ENCODE results near the gene COX7A1.
A peak's percentile ranks its signal among the peaks of the same experiment; 100 is the strongest.
"Not testable (repeated sequence)": the region's sequence is repeated elsewhere in the genome, so short reads cannot be mapped to it uniquely, and the experiment has no call there.

The COX7A1 gene

GRCh38 chr19:36141039-36141927, 11.0 kb downstream of the COX7A1 start:
- DNase-seq (ENCODE audit: low read depth in 2 of 2) = peak; percentile 85 to 87

DNA sequence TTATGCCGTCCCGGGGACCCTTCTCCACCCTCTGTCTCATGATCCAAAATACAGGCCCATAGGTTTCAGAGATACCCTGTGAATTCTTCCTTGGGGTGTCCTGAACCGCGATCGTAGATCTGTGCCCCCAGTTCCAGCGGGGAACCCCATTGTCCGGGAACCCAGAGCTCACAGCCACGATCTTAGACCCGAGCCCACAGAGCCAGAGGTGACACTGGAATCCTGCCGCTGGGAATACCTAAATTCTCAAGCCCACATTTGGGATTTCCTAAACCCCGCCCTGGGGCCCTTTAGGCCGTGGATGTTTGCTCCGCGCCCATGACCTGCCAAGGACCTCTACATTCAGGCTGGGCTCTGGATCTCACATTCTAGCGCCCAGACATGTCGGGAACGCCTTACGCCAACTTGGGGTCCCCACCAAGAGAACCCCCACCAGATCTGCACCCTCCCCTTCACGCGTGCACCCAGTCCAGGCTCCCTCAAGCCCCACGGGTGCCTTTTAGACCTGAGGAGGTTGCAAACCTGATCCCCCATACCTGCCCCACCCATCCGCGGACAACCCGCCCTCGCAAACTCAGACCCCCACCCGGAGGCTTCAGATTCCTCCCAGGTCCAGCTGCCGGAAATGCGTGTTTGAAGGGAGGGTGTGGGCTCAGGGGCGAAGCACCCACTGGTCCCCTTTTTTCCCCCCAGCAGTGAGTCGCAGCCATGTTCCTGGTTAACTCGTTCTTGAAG, 11.8 kb downstream of the COX7A1 start:
- DNase-seq (ENCODE audit: low read depth in 2 of 2) = peak in 1 of 2 donors; percentile 9

GRCh38 chr19:36139473-36140303, 12.6 kb downstream of the COX7A1 start, which contains the start of gene CAPNS1:
Gene CAPNS1, plus strand, starts transcription at chr19:36140066. Its CDS starts 946 bp downstream, at chr19:36141012.
- DNase-seq (ENCODE audit: low read depth in 2 of 2) = peak; percentile 82 to 90

- DNase-seq (ENCODE audit: low read depth in 2 of 2) = no peak
Measured at GRCh38 chr19:36139120-36139472, 13.2 kb downstream of the COX7A1 start.

DNA sequence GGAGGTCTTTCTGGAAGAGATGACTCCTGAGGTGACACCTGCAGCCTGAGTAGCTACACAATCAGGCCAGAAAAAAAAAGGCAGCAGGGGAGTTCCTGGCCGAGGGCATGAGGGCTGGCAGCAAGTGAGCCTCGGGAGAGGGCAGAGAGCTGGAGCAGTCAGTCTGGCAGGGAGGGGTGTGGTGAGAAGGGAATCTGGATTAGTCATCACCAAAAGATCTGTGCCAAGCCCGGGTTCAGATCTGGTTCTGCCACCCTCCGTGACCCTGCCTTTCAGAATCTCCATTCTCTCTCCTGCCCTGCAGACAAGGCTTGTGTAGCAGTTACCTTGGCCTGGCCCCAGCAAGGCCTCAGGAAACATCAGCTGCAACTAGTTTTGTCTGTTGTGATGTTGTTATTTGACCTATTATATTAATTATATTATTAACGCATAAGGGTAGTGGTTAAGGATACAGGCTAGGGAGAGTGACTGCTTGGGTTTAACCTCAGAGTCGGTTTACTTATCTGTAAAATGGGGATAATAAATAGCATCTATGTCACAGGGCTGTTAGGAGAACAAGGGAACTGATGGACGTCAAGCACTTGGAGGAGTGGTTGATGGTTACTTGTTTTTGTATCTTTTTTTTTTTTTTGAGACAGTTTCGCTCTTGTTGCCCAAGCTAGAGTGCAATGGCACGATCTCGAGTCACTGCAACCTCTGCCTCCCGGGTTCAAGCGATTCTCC, 15.1 kb downstream of the COX7A1 start:
- no peak for DNase-seq (ENCODE audit: low read depth in 2 of 2)

- not testable (repeated sequence) for DNase-seq (ENCODE audit: low read depth in 2 of 2)
Measured at GRCh38 chr19:36134867-36135266, 17.4 kb downstream of the COX7A1 start.

GRCh38 chr19:36131221-36131620, 21.0 kb downstream of the COX7A1 start:
- not testable (repeated sequence) for DNase-seq (ENCODE audit: low read depth in 2 of 2)

- DNase-seq (ENCODE audit: low read depth in 2 of 2) = no peak
Measured at GRCh38 chr19:36128392-36128736, 23.9 kb downstream of the COX7A1 start.

DNA sequence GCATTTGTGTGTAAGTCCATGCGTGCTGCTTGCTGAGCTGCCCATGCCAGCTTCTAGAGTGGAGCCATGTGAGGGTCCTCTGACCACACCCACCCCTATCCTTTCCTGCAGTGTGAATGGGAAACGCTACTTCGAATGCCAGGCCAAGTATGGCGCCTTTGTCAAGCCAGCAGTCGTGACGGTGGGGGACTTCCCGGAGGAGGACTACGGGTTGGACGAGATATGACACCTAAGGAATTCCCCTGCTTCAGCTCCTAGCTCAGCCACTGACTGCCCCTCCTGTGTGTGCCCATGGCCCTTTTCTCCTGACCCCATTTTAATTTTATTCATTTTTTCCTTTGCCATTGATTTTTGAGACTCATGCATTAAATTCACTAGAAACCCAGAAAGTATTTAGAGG, 26.7 kb downstream of the COX7A1 start:
- no peak for DNase-seq (ENCODE audit: low read depth in 2 of 2)

DNA sequence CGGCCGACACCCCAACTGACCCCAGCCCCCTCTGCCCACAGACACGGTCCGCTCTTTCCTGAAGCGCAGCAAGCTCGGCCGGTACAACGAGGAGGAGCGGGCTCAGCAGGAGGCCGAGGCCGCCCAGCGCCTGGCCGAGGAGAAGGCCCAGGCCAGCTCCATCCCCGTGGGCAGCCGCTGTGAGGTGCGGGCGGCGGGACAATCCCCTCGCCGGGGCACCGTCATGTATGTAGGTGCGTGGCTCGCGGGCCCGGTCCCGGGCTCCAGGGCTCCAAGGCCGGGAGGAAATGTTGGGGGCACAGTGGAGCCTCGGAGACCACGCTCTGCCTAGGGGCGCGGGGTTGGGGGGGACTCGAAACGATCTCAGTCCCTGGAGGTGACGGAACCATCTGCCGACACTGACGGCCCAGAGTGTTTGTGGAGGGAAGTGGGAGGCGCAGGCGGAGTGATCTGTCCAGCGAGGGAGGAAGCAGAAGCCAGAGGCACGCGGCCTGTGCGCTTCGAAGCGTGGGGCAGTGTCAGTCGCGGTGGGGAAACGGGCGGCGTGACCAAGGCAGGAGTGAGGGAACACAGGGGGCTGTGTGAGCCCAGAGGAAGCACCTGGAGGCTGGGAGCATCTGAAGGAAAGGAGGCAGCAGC, 30.6 kb downstream of the COX7A1 start:
- DNase-seq (ENCODE audit: low read depth in 2 of 2) = no peak

DNA sequence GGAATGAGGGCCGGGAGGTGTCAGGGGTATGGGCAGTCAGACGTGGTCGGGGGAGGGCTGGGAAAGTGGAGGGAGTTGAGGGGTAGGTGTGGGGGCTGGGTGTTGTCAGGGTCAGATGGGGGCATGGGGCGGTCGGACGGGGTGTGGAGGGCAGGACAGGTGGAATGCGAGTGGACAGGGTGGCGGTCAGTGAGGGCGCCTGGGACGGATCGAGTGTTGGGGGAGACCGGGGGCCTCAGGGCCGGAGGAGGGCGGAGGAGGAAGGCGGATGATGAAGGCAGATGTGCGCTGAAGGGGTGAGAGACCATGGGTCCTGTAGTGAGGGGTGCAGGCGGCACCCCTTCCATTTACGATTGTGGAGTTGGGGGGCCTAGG, 31.3 kb downstream of the COX7A1 start:
- DNase-seq (ENCODE audit: low read depth in 2 of 2) = no peak

GRCh38 chr19:36120092-36120983, 31.9 kb downstream of the COX7A1 start:
- DNase-seq (ENCODE audit: low read depth in 2 of 2) = no peak

DNA sequence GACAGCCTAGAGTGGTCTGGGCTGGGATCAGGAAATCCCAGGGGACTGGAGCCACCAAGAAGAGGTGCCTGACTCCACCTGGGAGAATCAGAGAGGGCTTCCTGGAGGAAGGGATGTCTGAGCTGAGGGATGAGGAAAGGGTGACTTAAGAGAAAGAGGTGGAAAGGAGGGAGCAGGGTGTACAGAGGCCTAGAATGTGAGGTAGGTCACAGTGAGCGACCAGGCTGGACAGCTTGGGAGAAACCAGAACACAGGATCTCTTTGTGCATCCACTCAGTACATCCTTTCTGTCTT, 36.0 kb downstream of the COX7A1 start:
- no peak for DNase-seq (ENCODE audit: low read depth in 2 of 2)

DNA sequence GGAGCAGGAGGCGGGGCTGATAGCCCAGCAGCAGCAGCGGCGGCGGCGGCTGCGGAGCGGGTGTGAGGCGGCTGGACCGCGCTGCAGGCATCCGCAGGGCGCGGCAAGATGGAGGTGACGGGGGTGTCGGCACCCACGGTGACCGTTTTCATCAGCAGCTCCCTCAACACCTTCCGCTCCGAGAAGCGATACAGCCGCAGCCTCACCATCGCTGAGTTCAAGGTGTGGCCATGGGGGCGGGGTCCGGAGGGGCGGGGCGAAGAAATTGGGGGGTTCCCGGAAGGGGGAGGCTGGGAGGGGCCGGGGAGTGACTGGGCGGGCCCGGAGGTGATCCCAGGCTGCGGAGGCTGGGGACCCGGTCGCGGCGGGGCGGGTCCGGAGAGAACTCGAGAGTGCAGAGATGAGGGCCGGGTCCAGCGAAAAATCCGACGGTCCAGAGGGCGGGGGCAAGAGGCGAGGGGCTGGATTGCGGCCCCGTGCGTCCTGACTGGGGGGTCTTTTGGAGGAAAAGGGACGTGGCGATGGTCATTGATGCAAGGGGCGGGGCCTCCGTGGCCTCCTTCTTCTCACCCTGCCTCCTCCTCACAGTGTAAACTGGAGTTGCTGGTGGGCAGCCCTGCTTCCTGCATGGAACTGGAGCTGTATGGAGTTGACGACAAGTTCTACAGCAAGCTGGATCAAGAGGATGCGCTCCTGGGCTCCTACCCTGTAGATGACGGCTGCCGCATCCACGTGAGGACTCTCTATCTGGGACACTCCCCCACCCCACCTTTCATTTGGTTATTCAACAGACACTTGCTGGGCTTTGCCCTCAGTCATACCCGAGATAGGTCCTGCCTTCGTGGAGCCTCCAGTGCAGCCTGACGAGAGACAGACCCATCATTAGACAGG, 36.5 kb downstream of the COX7A1 start, which contains the start of gene TBCB:
Gene TBCB, plus strand, starts transcription at position 16 of the 891 bp plus-strand sequence. Its CDS starts 93 bp downstream, at position 109.
- DNase-seq (ENCODE audit: low read depth in 2 of 2) = peak; percentile 89 to 91

DNA sequence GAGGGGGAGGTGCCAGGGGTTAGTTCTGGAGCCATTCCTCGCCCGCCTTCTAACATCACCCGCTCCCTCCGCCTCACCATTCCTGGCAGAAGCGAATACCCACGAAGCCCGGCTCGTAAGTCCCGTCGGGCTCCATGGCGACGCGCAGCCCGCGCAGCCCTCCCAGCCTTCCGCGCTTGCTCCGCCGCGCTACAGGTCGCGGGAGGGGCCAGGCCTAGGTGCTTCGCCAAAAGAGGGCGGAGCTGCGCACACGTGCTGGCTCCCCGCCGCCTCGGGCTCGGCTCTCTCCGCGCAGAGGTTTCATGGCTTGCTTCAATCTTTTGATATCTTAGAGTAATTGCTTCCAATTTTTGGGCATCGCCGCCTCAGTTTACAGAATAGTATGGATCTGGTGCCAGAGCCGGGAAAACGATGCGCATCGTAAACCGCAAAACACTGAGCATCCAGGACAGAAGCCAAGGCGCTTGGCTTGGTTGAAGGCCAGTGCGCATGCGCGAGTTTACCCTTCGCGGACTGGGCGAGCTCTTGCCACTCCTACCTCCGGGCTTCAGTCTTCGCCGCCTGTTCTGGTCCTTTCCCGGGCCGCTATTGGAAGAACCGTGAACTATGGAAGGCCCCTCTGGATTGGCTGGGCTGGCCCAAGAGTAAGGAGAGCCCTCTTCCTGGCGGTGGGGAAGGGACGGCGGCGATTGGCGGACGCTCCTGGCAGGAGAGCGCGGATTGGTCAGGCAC, 37.4 kb downstream of the COX7A1 start, which contains the start of gene POLR2I:
Gene POLR2I, minus strand, starts transcription at position 155 of the 732 bp plus-strand sequence. Its CDS starts 19 bp downstream, at position 136.
- peak; percentile 96 to 98 for DNase-seq (ENCODE audit: low read depth in 2 of 2)

DNA sequence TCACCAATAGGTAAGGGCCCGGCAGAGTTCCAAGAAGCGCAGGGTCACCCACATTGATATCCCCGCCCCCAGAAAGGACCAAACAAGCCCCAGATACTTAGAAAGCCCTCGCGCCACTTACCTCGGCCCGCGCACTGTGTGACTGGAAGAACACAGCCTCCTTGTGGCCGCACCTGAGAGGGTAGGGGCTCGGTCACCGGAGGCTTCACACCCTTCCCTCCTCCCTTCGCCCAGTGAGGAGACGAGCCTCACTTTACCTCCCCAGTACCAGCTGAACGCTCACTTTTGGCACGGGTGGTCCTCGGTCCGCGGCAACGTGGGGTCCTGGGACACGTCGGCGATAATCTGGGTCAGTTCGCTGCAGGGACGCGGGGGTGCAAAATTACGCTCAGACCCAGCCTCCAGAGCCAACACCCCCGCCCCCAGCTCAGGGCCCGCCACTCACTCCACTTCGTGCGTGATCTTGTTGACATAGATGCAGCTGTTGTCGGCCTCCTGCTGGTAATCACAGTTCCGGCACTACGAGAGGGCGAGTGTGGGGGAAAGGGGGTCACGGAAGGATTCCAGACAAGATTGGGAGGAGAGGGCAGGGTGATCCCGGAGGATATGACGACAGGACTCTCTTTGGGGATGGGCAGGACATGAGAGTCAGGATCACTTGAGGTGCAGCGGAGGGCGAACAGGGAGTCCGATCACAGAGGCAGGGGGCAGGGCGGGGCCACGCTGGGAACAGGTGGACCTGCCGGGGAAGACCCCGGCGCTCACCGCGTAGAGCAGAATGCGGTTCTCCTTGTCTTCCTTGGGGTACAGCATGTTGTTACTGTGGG, 38.1 kb downstream of the COX7A1 start:
- DNase-seq (ENCODE audit: low read depth in 2 of 2) = peak in 1 of 2 donors; percentile 22

DNA sequence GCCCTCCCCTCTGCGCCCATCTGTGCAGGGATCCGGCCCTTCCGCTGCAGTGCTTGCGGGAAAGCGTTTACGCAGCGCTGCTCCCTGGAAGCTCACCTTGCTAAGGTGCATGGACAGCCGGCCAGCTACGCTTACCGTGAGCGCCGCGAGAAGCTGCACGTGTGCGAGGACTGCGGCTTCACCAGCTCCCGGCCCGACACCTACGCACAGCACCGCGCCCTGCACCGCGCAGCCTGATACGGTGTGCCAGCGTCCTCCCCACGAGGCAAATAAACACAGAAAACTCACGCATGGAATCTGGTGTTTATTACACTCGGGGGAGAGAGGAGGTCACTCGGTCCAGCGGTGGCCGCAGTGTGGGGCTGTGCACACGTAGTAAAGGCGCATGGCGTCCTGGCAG, 38.8 kb downstream of the COX7A1 start:
- no peak for DNase-seq (ENCODE audit: low read depth in 2 of 2)
